HepG2 (cell line): ENCODE results near the gene XCR1. TPM values are rescaled to one million over a fixed set of nuclear protein-coding genes. Genes with fewer than 3 reads are reported as not detected.

Source experiments
- ARID2 ChIP-seq: sonication (generic); formaldehyde crosslinking; IDR thresholded peaks from 2 replicates; pipeline ENCODE4 v1.8.1; 2022; ENCODE audit warnings: mild to moderate bottlenecking, missing genetic modification reagents, borderline replicate concordance
- ATF7 ChIP-seq, 2 experiments: fragments of 450-650 bp in 1 of 2; sonication (generic) in 1 of 2; formaldehyde crosslinking in 1 of 2; IDR thresholded peaks; 2 replicates each; pipeline versions ENCODE4 v1.4.0 to v1.6.1; 2016 to 2020; ENCODE audit warnings: antibody characterized with exemption in 1 of 2, mild to moderate bottlenecking in 1 of 2, missing genetic modification reagents in 1 of 2
- BORCS8-MEF2B ChIP-seq: sonication (generic); formaldehyde crosslinking; IDR thresholded peaks from 2 replicates; pipeline ENCODE4 v1.8.0; 2022; ENCODE audit warnings: mild to moderate bottlenecking, missing genetic modification reagents
- ELF1 ChIP-seq: sonication (generic); formaldehyde crosslinking; IDR thresholded peaks from 2 replicates; pipeline ENCODE4 v1.4.0; 2020; ENCODE audit warnings: missing genetic modification reagents
- GTF2F1 ChIP-seq: fragments of 150-350 bp; IDR thresholded peaks from 2 replicates; pipeline ENCODE4 v1.6.1; 2014; ENCODE audit warnings: low read length
- MED1 ChIP-seq: sonication (generic); formaldehyde crosslinking; IDR thresholded peaks from 2 replicates; pipeline ENCODE4 v1.4.0; 2020; ENCODE audit warnings: missing genetic modification reagents
- NFE2L1 ChIP-seq: sonication (generic); formaldehyde crosslinking; IDR thresholded peaks from 2 replicates; pipeline ENCODE4 v1.4.0; 2020; ENCODE audit warnings: missing genetic modification reagents, mild to moderate bottlenecking, borderline replicate concordance
- PHF20 ChIP-seq: sonication (generic); formaldehyde crosslinking; IDR thresholded peaks from 2 replicates; pipeline ENCODE4 v1.5.0; 2020; ENCODE audit warnings: mild to moderate bottlenecking, missing genetic modification reagents
- RAD21 ChIP-seq: fragments of 450-650 bp; formaldehyde crosslinking; IDR thresholded peaks from 2 replicates; pipeline ENCODE4 v1.5.0; 2020; ENCODE audit warnings: mild to moderate bottlenecking
- RFX5 ChIP-seq: IDR thresholded peaks from 2 replicates; pipeline ENCODE4 v1.6.1; 2011; ENCODE audit warnings: low read depth, low read length, improper control_type of control experiment
- RORA ChIP-seq: sonication (generic); formaldehyde crosslinking; IDR thresholded peaks from 2 replicates; pipeline ENCODE4 v1.5.0; 2020; ENCODE audit warnings: mild to moderate bottlenecking, missing genetic modification reagents, moderate library complexity
- RXRB ChIP-seq: IDR thresholded peaks from 2 replicates; pipeline ENCODE4 v1.6.1; 2016; ENCODE audit warnings: borderline replicate concordance, missing genetic modification reagents, missing compliant biosample characterization
- SPEN ChIP-seq: sonication (generic); formaldehyde crosslinking; IDR thresholded peaks from 2 replicates; pipeline ENCODE4 v1.5.1; 2020; ENCODE audit warnings: low read depth, mild to moderate bottlenecking, missing genetic modification reagents
- TAF1 ChIP-seq: sonication (generic); formaldehyde crosslinking; IDR thresholded peaks from 2 replicates; pipeline ENCODE4 v1.4.0; 2020; ENCODE audit warnings: missing genetic modification reagents
- TCF12 ChIP-seq, 2 experiments: fragments of 450-650 bp in 1 of 2; sonication (generic) in 1 of 2; formaldehyde crosslinking in 1 of 2; IDR thresholded peaks; 2 replicates each; pipeline versions ENCODE4 v1.6.1 to v1.8.0; 2017 to 2022; ENCODE audit warnings: antibody characterized with exemption in 1 of 2, mild to moderate bottlenecking in 1 of 2, missing genetic modification reagents in 1 of 2, moderate library complexity in 1 of 2
- ZC3H4 ChIP-seq: sonication (generic); formaldehyde crosslinking; IDR thresholded peaks from 2 replicates; pipeline ENCODE4 v1.4.0; 2020; ENCODE audit warnings: missing genetic modification reagents, borderline replicate concordance
- ZFY ChIP-seq: sonication (generic); formaldehyde crosslinking; IDR thresholded peaks from 2 replicates; pipeline ENCODE4 v1.4.0; 2020; ENCODE audit warnings: missing genetic modification reagents
- ZNF230 ChIP-seq: sonication (generic); formaldehyde crosslinking; IDR thresholded peaks from 2 replicates; pipeline ENCODE4 v1.4.0; 2020; ENCODE audit warnings: mild to moderate bottlenecking, missing genetic modification reagents
- ZNF232 ChIP-seq: sonication (generic); formaldehyde crosslinking; IDR thresholded peaks from 2 replicates; pipeline ENCODE4 v1.4.0; 2020; ENCODE audit warnings: missing genetic modification reagents, borderline replicate concordance
- ZNF598 ChIP-seq: sonication (generic); formaldehyde crosslinking; IDR thresholded peaks from 2 replicates; pipeline ENCODE4 v1.5.1; 2020; ENCODE audit warnings: mild to moderate bottlenecking, missing genetic modification reagents, borderline replicate concordance
- ZNF792 ChIP-seq: IDR thresholded peaks from 2 replicates; pipeline ENCODE4 v1.6.1; 2016
- ZNF879 ChIP-seq: sonication (generic); formaldehyde crosslinking; IDR thresholded peaks from 2 replicates; pipeline ENCODE4 v1.8.1; 2023; ENCODE audit warnings: missing genetic modification reagents
- polyA plus RNA-seq, 8 experiments: library from polyadenylated mRNA; depleted of rRNA in 3 of 8; stranded (reverse) in 7 of 8; unstranded in 1 of 8; fragments of >200 nt; fragmentation: Illumina TruSeq in 4 of 8; extraction: Trizol in 4 of 8; gene quantifications; 2 replicates each; pipeline versions ENCODE4 v1.2.1 to v1.2.3, GENCODE V29; 2011 to 2016; ENCODE audit warnings: low read depth in 4 of 8, missing spikeins in 1 of 8, mixed read lengths in 1 of 8; ENCODE audit not compliant: insufficient read depth in 1 of 8
- total RNA-seq, 5 experiments: library from RNA; depleted of rRNA; stranded (reverse); fragments of >200 nt; fragmentation: Illumina TruSeq; extraction: Trizol; gene quantifications; 2 replicates each; pipeline ENCODE4 v1.2.3, GENCODE V29; 2016; ENCODE audit warnings: low read depth in 1 of 5
- TF ChIP-seq, protein P1 (sequence below): sonication (generic); formaldehyde crosslinking; IDR thresholded peaks from 2 replicates; pipeline ENCODE4 v1.5.1; 2020; ENCODE audit warnings: mild to moderate bottlenecking, missing genetic modification reagents, moderate library complexity
- TF ChIP-seq, protein P2 (sequence below): sonication (generic); formaldehyde crosslinking; IDR thresholded peaks from 2 replicates; pipeline ENCODE4 v1.4.0; 2020; ENCODE audit warnings: missing genetic modification reagents

Gene XCR1
- total and polyA plus RNA-seq, 2 of the 13 experiments (the other 11 are each of a cell fraction or from before 2014, with no cell fraction given), result not detected

DNA sequence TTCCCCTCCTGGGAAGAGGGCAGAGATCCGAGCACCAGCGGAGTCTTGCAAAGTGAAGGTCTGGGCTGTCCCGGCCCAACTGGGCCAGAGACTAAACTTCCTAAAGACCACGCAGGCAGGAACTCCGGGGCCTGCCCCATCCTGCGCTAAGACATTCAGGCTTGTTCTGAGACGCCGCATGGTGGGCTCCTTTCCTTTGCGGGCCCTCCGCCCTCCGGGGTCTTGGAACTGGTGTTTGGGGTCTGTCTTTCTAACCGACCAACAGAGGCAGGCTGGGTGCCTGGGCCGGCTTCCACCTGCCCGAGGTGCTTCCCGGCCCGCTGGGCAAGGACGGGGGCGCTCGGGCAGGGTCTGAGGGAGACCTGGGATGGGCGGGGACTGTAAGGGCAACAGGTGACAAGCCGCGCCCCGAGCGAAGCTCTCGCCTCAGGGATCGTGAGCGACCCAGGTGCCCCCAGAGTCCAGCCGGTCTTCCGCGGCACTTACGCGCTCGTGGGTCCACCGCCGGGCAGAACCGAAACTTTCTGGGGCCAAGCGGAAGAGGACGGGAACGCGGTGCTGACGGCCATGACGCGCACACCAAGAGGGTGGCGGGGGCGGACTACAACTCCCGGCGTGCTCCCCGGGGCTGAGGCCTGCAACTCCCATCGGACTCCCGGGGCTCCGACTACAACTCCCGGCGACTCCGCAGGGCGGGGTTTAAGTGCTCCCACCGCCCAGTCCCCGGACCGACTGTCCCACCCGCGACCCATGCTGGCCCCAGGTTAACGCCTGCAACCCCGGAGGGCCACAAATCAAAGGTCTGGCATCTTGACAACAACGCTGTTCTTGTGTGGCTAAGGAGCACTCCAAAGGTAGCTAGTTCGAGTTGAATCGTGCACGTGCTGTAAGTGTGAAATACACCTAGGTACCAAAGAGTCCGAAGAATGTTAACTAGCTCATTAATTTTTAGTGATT lies 31.8 kb downstream of the XCR1 start, which contains the start of gene FYCO1 (continued):
- TF ChIP-seq, protein P1, sequence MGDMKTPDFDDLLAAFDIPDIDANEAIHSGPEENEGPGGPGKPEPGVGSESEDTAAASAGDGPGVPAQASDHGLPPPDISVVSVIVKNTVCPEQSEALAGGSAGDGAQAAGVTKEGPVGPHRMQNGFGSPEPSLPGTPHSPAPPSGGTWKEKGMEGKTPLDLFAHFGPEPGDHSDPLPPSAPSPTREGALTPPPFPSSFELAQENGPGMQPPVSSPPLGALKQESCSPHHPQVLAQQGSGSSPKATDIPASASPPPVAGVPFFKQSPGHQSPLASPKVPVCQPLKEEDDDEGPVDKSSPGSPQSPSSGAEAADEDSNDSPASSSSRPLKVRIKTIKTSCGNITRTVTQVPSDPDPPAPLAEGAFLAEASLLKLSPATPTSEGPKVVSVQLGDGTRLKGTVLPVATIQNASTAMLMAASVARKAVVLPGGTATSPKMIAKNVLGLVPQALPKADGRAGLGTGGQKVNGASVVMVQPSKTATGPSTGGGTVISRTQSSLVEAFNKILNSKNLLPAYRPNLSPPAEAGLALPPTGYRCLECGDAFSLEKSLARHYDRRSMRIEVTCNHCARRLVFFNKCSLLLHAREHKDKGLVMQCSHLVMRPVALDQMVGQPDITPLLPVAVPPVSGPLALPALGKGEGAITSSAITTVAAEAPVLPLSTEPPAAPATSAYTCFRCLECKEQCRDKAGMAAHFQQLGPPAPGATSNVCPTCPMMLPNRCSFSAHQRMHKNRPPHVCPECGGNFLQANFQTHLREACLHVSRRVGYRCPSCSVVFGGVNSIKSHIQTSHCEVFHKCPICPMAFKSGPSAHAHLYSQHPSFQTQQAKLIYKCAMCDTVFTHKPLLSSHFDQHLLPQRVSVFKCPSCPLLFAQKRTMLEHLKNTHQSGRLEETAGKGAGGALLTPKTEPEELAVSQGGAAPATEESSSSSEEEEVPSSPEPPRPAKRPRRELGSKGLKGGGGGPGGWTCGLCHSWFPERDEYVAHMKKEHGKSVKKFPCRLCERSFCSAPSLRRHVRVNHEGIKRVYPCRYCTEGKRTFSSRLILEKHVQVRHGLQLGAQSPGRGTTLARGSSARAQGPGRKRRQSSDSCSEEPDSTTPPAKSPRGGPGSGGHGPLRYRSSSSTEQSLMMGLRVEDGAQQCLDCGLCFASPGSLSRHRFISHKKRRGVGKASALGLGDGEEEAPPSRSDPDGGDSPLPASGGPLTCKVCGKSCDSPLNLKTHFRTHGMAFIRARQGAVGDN, result peak; percentile 89
- peak; percentile 40; the same call in 1 of the 2 replicates for TF ChIP-seq MED1
- no peak for TF ChIP-seq ATF7 (IDR thresholded peaks at IDR 0.05)
- TF ChIP-seq ATF7 (CRISPR knock-in tag; IDR thresholded peaks at IDR 0.05), result 0 out of 2 replicates have a peak, but pooled peaks have one; percentile 46
- TF ChIP-seq BORCS8-MEF2B, result peak; percentile 76; the same call in 1 of the 2 replicates
- TF ChIP-seq TAF1 (CRISPR knock-in tag), result peak; percentile 87
- 0 out of 2 replicates have a peak, but pooled peaks have one; percentile 36 for TF ChIP-seq ZNF792 (CRISPR knock-in tag)
- TF ChIP-seq ZNF598 (CRISPR knock-in tag), result no peak
- peak; percentile 32 for TF ChIP-seq ZNF232 (CRISPR knock-in tag)
- peak; percentile 78; the same call in 1 of the 2 replicates for TF ChIP-seq PHF20 (CRISPR knock-in tag)
- no peak for TF ChIP-seq RORA
- peak; percentile 34; the same call in 1 of the 2 replicates for TF ChIP-seq NFE2L1 (CRISPR knock-in tag)
- peak; percentile 79 for TF ChIP-seq ARID2
- TF ChIP-seq RAD21, result 0 out of 2 replicates have a peak, but pooled peaks have one; percentile 15
- TF ChIP-seq, protein P2, sequence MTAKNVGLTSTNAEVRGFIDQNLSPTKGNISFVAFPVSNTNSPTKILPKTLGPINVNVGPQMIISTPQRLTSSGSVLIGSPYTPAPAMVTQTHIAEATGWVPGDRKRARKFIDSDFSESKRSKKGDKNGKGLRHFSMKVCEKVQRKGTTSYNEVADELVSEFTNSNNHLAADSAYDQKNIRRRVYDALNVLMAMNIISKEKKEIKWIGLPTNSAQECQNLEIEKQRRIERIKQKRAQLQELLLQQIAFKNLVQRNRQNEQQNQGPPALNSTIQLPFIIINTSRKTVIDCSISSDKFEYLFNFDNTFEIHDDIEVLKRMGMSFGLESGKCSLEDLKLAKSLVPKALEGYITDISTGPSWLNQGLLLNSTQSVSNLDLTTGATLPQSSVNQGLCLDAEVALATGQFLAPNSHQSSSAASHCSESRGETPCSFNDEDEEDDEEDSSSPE (CRISPR knock-in tag), result peak; percentile 72
- TF ChIP-seq SPEN, result peak; percentile 86; the same call in 1 of the 2 replicates
- TF ChIP-seq ZNF230 (CRISPR knock-in tag), result peak; percentile 71
- no peak for TF ChIP-seq RFX5
- TF ChIP-seq TCF12 (IDR thresholded peaks at IDR 0.05), result no peak
- TF ChIP-seq TCF12 (CRISPR knock-in tag; IDR thresholded peaks at IDR 0.05), result peak; percentile 56; the same call in 1 of the 2 replicates
- TF ChIP-seq ZFY, result peak; percentile 97
- no peak for TF ChIP-seq ZNF879 (CRISPR knock-in tag)
- no peak for TF ChIP-seq GTF2F1
- no peak for TF ChIP-seq ZC3H4
- peak; percentile 81 for TF ChIP-seq ELF1
- peak; percentile 27; the same call in 1 of the 2 replicates for TF ChIP-seq RXRB
